Heart right ventricle (tissue), 16 donors: ENCODE measurements around the gene SLC1A4. TPM values are rescaled to one million over a fixed set of nuclear protein-coding genes. Genes with fewer than 3 reads are reported as not detected.
"Not testable (repeated sequence)": the region's sequence is repeated elsewhere in the genome, so short reads cannot be mapped to it uniquely, and the experiment has no call there.

Source experiments
- ATAC-seq, 8 donors: fragments of 200-7000 bp; cut with Tn5 transposase; one replicate each; pipeline ENCODE4 v1.9.1; 2020; ENCODE audit warnings: mild to moderate bottlenecking in 8 of 8, moderate library complexity in 8 of 8, moderate number of reproducible peaks in 1 of 8
- DNase-seq, 2 donors: peaks; one replicate each; pipeline ENCODE4 v3.0.0-alpha.2; 2020
- H3K27ac ChIP-seq, 10 donors: fragments of 200-600 bp; sonication (generic) in 2 of 10; one replicate each; pipeline versions ENCODE4 v1.5.0 to v1.8.0; 2020 to 2022; ENCODE audit warnings: mild to moderate bottlenecking in 3 of 10
- H3K27me3 ChIP-seq, 7 donors: fragments of 200-600 bp; one replicate each; pipeline ENCODE4 v1.8.0; 2021 to 2022; ENCODE audit warnings: mild to moderate bottlenecking in 2 of 7
- H3K36me3 ChIP-seq, 9 donors: fragments of 200-600 bp; sonication (generic) in 1 of 9; one replicate each; pipeline versions ENCODE4 v1.5.0 to v1.8.0; 2020 to 2022; ENCODE audit warnings: mild to moderate bottlenecking in 2 of 9
- H3K4me1 ChIP-seq, 9 donors: fragments of 200-600 bp; sonication (generic) in 1 of 9; one replicate each; pipeline versions ENCODE4 v1.5.0 to v1.8.0; 2020 to 2022; ENCODE audit warnings: mild to moderate bottlenecking in 4 of 9
- H3K4me3 ChIP-seq, 10 donors: fragments of 200-600 bp; sonication (generic) in 2 of 10; one replicate each; pipeline versions ENCODE4 v1.5.0 to v1.8.0; 2020 to 2022; ENCODE audit warnings: mild to moderate bottlenecking in 7 of 10, moderate library complexity in 2 of 10
- H3K9me3 ChIP-seq, 11 donors: fragments of 200-600 bp in 10 of 11; sonication (generic) in 2 of 11; one replicate each; pipeline versions ENCODE4 v1.5.0 to v1.8.0; 2013 to 2022; ENCODE audit warnings: mild to moderate bottlenecking in 2 of 11, control low read depth in 1 of 11, moderate library complexity in 1 of 11
- WGBS, 2 donors: extraction: QIAGEN DNeasy Blood & Tissue Kit; methylation state at CpG; one replicate each; pipeline ENCODE4 v1.1.7; 2013; ENCODE audit warnings: inconsistent platforms in 1 of 2; 5-methylcytosine and 5-hydroxymethylcytosine counted together
- intact Hi-C, 10 donors: fragments of 100-400 bp; cut with DNase I; formaldehyde crosslinking; loops; one replicate each; pipeline versions ENCODE4 v1.11.1 to v1.14.2; 2022
- polyA plus RNA-seq, 2 donors: library from polyadenylated mRNA; stranded (reverse); fragments of 200-250 nt; gene quantifications; one replicate each; pipeline ENCODE4 v1.2.3, GENCODE V29; 2013
- total RNA-seq, 10 donors: library from RNA; stranded (reverse); fragmentation: NEBNext Ultra II Directional in 3 of 10; extraction: Animal tissue kit (Norgen Biotek cat#: 25700) in 3 of 10; gene quantifications; one replicate each; pipeline versions ENCODE4 v1.2.1 to v1.2.4, GENCODE V29; 2021 to 2023
- TF ChIP-seq, protein P1 (sequence below), 9 donors: fragments of 200-600 bp; sonication (generic) in 2 of 9; IDR thresholded peaks; one replicate each; pipeline versions ENCODE4 v1.5.0 to v1.8.0; 2021 to 2022; ENCODE audit warnings: antibody characterized with exemption in 9 of 9, mild to moderate bottlenecking in 5 of 9, moderate library complexity in 1 of 9
- donor health status: Arrhythmogenic right ventricular cardiomyopathy.
- donor health status: ischemic (EF 13 %, LVEDD 7.1; RV severe dilation, severe dysfunction).
- donor health status: healthy with polysubstance abuse.
- donor health status: DM: no; HTN: yes; CAD: no.
- donor health status: DM: no; HTN: no; CAD: no.
- donor health status: ischemic (EF 25% LVEDD 6.9; RV normal size, moderate dysfunction).
- donor health status: ischemic (EF 25% LVEDD 5.7; RV mildly dilated, moderate dysfunction).
- donor health status: healthy.
- donor health status: DM: yes; HTN: yes; CAD: no.
- donor health status: Ischemic cardiomyopathy.
- donor health status: ischemic (EF 35%, LVEDD 5.7; RV mildly dilated, moderate dysfunction).
- donor health status: nonischemic (EF 11% LVEDD 7.7; RV severe dilation, severe dysfunction).
- donor health status: DM: yes; HTN: yes; CAD: no.
- donor health status: PGD.
- donor health status: ischemic (EF 29% LVEDD 5.4; RV normal size, mild dysfunction).
- donor health status: nonischemic (EF 23%, LVEDD 6.1; RV moderate dilation, normal function).

SLC1A4 gene
- total and polyA plus RNA-seq, 12 donors, result 2.1 to 18.7 (median 11.3) TPM

DNA sequence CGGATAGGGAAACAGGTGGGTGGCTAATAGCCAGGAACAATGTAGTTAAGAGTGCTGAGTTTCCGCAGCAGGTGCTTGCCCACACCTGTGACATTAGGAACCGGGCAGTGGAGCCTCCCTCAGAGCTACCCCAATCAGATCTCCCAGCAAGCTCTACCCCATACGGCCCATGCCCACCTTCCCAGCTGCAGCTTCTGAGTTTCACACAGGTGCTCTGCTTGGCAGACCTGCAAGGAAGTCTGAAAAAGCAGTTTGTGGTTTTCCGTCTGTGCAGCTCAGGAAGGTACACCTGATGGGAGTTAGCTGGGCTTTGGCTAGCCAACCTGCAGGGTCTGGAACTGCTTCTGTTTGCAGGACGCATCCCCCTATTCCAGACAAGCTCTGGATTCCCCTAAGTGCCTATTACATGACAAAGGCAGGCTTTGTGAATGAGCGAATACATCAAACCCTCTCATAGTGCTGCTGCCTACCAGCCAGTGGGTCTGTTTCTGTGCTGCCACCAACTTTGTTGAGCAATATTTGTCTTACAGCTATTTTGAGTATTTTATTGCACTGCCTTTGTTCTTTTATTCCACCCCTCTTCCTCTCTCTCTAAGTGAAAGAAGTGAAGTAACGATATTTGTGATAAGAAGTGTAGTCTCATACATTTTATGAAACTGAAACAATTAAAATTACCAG lies 42.3 kb downstream of the SLC1A4 start:
- H3K9me3 ChIP-seq, result no peaks in the 10 kb centered on the region
- ATAC-seq (peak in 2 of 8 donors; percentile 18 to 19), DNase-seq (no peak)
- H3K4me3 ChIP-seq, result no peak overlapping the region
- peaks cover 0 to 42% (median 17%) of the 10 kb centered on the region in 9 donors for H3K4me1 ChIP-seq
- TF ChIP-seq, protein P1, sequence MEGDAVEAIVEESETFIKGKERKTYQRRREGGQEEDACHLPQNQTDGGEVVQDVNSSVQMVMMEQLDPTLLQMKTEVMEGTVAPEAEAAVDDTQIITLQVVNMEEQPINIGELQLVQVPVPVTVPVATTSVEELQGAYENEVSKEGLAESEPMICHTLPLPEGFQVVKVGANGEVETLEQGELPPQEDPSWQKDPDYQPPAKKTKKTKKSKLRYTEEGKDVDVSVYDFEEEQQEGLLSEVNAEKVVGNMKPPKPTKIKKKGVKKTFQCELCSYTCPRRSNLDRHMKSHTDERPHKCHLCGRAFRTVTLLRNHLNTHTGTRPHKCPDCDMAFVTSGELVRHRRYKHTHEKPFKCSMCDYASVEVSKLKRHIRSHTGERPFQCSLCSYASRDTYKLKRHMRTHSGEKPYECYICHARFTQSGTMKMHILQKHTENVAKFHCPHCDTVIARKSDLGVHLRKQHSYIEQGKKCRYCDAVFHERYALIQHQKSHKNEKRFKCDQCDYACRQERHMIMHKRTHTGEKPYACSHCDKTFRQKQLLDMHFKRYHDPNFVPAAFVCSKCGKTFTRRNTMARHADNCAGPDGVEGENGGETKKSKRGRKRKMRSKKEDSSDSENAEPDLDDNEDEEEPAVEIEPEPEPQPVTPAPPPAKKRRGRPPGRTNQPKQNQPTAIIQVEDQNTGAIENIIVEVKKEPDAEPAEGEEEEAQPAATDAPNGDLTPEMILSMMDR (IDR thresholded peaks at IDR 0.05), result no peak
- no peak overlapping the region for H3K27ac ChIP-seq
- no peaks in the 10 kb centered on the region for H3K36me3 ChIP-seq
- intact Hi-C loops, result loop anchor here in 2 of 10 donors (2.0 to 5.0 kb wide), 2 partner anchors 44 to 115 kb away; partner anchors contain the start of gene SLC1A4 (in 1 of the 2)
- H3K27me3 ChIP-seq, result no peaks in the 10 kb centered on the region
- 68 to 75% methylated on average over 8 of the region's 8 CpGs for WGBS, 2 donors

DNA sequence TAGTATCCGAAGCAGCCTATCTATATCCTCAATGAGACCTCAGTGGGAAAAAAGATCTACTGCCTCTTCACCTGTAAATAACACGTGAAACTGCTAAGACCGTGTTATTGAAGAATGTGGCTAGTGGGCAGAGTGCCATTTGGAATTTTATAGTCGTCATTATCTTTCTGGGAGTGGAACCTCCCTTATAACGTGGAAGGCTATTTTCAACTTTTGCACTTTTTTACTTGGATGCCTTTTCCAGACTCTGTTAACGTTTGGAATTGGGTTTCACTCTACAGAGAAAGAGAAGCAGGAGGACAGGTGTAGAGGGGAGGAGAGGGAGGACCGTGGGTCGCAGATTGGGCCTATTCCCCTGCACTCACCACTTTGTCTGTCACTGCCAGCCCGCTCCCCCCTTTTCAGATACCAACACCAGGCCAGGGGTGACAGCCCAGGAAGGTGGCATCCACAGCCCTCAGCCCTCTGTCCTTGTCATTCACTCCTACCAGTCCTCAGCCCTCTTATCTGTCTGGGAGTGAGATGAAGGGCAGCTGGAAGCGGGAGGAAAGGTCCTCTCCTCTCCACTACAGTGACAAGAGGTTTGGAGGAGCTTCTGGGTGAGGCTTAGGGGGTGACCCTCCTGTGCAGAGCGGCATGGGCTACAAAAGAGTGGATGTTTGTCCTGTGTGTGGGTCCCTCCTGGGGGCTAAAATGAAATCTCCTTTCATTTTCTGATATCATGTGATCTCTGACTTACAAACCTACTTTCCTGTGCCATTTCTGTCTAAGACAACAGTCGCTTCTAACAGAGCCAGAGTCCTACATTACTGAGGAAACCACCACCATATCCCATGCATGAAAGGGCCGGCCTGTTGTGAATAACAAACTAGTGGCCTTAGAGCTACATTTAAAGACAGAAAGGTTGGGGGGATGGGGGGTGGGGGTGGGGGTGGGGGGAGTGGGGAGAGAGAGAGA lies 43.1 kb downstream of the SLC1A4 start:
- ATAC-seq, result peak in 7 of 8 donors; percentile 25 to 71 (median 47)
- DNase-seq, result no peak
- H3K36me3 ChIP-seq, result no peaks in the 10 kb centered on the region
- TF ChIP-seq, protein P1 (IDR thresholded peaks at IDR 0.05), result no peak
- H3K4me3 ChIP-seq, result no peak overlapping the region
- intact Hi-C loops, result loop anchor here in 2 of 10 donors (2.0 to 5.0 kb wide), 2 partner anchors 45 to 115 kb away; partner anchors contain the start of gene SLC1A4 (in 1 of the 2)
- H3K4me1 ChIP-seq, result peaks cover 0 to 42% (median 17%) of the 10 kb centered on the region in 9 donors
- WGBS, 2 donors, result 51 to 53% methylated on average over 13 of the region's 13 CpGs
- no peaks in the 10 kb centered on the region for H3K27me3 ChIP-seq
- H3K27ac ChIP-seq, result no peak overlapping the region
- no peaks in the 10 kb centered on the region for H3K9me3 ChIP-seq

DNA sequence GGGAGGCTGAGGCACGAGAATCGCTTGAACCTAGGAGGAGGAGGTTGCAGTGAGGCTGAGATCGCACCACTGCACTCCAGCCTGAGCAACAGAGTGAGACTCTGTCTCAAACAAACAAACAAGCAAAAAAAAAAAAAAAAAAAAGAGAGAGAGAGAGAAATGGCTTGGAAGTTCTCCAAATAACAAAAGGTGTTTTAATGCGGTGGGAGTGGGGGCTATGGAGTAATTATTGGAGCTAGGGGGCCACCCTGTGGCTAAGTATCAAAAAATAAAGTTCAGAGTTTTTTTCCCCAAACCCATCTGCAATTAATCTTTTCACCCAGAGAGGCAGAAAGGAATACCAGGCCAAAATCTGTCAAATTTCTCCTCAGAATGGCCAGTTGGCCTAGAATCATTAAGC lies 44.0 kb downstream of the SLC1A4 start:
- Histone ChIP-seq H3K27me3 (no peaks in the 10 kb centered on the region), H3K4me3 (no peak overlapping the region), H3K27ac (no peak overlapping the region), H3K36me3 (no peaks in the 10 kb centered on the region), H3K4me1 (peaks cover 0 to 34% (median 12%) of the 10 kb centered on the region in 9 donors), H3K9me3 (no peaks in the 10 kb centered on the region)
- ATAC-seq (no peak), DNase-seq (no peak)
- TF ChIP-seq, protein P1 (IDR thresholded peaks at IDR 0.05), result peak in 6 of 9 donors; percentile 11 to 43 (median 31)
- WGBS, 2 donors, result 84 to 88% methylated on average over 4 of the region's 4 CpGs
- intact Hi-C loops, result loop anchor here in 2 of 10 donors (2.0 to 5.0 kb wide), 2 partner anchors 46 to 116 kb away; partner anchors contain the start of gene SLC1A4 (in 1 of the 2)

DNA sequence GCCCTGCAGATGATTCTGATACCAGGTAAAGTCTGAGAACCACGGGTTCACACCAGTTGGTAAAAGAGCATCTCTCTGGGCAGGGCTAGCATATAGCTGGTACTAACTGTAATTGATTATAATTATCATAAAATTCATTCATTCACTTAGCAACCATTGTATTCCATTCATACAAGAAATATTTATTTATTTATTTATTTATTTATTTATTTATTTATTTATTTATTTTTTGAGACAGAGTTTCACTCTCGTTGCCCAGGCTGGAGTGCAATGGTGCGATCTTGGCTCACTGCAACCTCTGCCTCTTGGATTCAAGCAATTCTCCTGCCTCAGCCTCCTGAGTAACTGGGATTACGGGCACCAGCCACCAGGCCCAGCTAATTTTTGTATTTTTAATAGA lies 44.5 kb downstream of the SLC1A4 start:
- not testable (repeated sequence) for H3K27me3 ChIP-seq, ATAC-seq, H3K36me3 ChIP-seq, H3K9me3 ChIP-seq, H3K27ac ChIP-seq, H3K4me3 ChIP-seq, DNase-seq
- WGBS, 2 donors, result 95 to 99% methylated on average over 4 of the region's 4 CpGs
- intact Hi-C loops, result loop anchor here in 2 of 10 donors (2.0 to 5.0 kb wide), 2 partner anchors 46 to 117 kb away; partner anchors contain the start of gene SLC1A4 (in 1 of the 2)
- peaks cover 0 to 29% (median 7%) of the 10 kb centered on the region in 9 donors for H3K4me1 ChIP-seq
